BLaER1 treated with 17β-estradiol and CSF1 and Interleukin-3, amounts not matched to agents 10 nM and 100 nM (cell line): ENCODE data around the gene MC2R.

Experiments
- H3K27ac ChIP-seq, 11 experiments: shearing (Covaris generic); formaldehyde crosslinking; 2 replicates each; pipeline ENCODE4 v1.8.1; 2022
- H3K27me3 ChIP-seq, 11 experiments: shearing (Covaris generic); formaldehyde crosslinking; 2 replicates each; pipeline ENCODE4 v1.8.1; 2022
- H3K36me3 ChIP-seq, 11 experiments: shearing (Covaris generic); formaldehyde crosslinking; 2 replicates each; pipeline ENCODE4 v1.8.1; 2022
- H3K4me1 ChIP-seq, 10 experiments: shearing (Covaris generic); formaldehyde crosslinking; 2 replicates each; pipeline ENCODE4 v1.8.1; 2022
- H3K4me2 ChIP-seq, 11 experiments: shearing (Covaris generic); formaldehyde crosslinking; 2 replicates each; pipeline ENCODE4 v1.8.1; 2022
- H3K4me3 ChIP-seq, 10 experiments: shearing (Covaris generic); formaldehyde crosslinking; 2 replicates each; pipeline ENCODE4 v1.8.1; 2022
- H3K9ac ChIP-seq, 11 experiments: shearing (Covaris generic); formaldehyde crosslinking; 2 replicates each; pipeline ENCODE4 v1.8.1; 2022
- H3K9me3 ChIP-seq, 11 experiments: shearing (Covaris generic); formaldehyde crosslinking; replicated peaks in 1 of 11; 2 replicates each; pipeline ENCODE4 v1.8.1; 2022
- H4K20me1 ChIP-seq, 11 experiments: shearing (Covaris generic); formaldehyde crosslinking; 2 replicates each; pipeline ENCODE4 v1.8.1; 2022
- Cebpa-rat ChIP-seq, 11 experiments: shearing (Covaris generic); IDR thresholded peaks; 2 replicates each; pipeline ENCODE4 v1.8.1; 2022

MC2R gene

DNA sequence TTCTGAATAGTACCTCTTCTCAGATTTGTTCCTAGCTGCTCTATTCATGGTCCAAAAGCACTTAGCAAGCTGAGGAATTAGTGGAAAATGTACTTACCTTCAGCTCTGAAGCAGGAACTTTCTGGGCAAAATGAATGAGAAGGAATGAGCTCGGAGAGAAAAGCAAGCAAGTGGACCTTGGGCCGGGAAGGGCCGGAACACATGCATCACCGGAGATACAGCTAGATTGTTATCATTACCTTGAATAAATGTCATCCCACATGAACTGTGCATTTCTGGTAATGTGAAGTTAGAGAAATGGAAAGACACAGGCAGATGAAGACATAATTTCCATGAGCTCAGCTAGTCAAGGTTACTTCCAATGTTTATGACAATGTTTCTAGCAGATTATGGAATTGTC is at the start of gene MC2R:
Gene MC2R, minus strand, starts transcription at position 146 of the 400 bp plus-strand sequence. CDS start 30,018 bp downstream, outside the sequence.
- Histone ChIP-seq H3K4me2 (no peak within 1 kb of the TSS), H3K27ac (no peak within 1 kb of the TSS), H3K4me3 (no peak within 1 kb of the TSS), H4K20me1 (no peaks in the 10 kb centered on the region), H3K27me3 (no peaks in the 10 kb centered on the region), H3K9ac (no peak within 1 kb of the TSS), H3K36me3 (no peaks in the 10 kb centered on the region), H3K9me3 (no peaks in the 10 kb centered on the region), H3K4me1 (no peaks in the 10 kb centered on the region)
- TF ChIP-seq Cebpa-rat (IDR thresholded peaks at IDR 0.05): no peak

DNA sequence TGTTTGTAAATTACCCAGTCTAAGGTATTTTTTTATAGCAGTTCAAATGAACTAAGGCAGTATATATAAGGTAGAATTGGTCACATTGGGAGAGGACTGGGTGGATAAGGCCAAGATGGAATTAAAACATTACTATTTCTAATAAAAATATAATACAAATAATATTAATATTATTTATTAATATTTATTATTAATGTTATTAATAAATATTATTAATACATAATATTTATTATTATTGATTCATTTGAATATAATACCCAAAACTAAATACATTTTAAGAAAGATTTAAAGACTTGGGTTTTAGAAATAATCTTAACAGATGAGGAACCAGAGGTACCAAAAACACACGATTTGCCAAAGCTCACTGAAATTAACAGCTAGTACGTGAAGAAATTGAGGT is 30.5 kb upstream of the MC2R start:
- H3K27me3 ChIP-seq: no peaks in the 10 kb centered on the region
- TF ChIP-seq Cebpa-rat (IDR thresholded peaks at IDR 0.05): no peak
- no peaks in the 10 kb centered on the region for H3K36me3 ChIP-seq
- H3K9ac ChIP-seq: no peak overlapping the region
- H3K9me3 ChIP-seq: peaks cover 0 to 6% (median 0%) of the 10 kb centered on the region in 11 experiments; a peak in 1 of 22 replicates
- H4K20me1 ChIP-seq: no peaks in the 10 kb centered on the region
- H3K4me2 ChIP-seq: no peak overlapping the region
- no peaks in the 10 kb centered on the region for H3K4me1 ChIP-seq
- no peak overlapping the region for H3K4me3 ChIP-seq
- H3K27ac ChIP-seq: no peak overlapping the region

DNA sequence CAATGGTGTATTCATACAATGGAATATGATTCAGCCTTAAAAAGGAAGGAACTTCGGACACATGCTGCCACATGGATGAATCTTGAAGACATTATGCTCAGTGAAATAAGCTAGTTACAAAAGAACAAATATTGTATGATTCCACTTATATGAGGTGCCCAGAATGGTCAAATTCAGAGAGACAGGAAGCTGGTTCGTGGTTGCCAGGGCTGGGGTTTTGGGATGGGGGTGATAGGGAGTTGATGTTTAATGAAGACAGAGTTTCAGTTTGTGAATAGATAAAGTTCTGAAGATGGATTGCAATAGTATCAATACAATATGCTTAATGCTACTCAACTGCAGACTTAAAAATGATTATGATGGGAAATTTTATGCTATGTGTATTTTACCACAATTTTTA is 28.0 kb upstream of the MC2R start:
- Histone ChIP-seq H3K9ac (no peak overlapping the region), H3K27ac (no peak overlapping the region), H4K20me1 (no peaks in the 10 kb centered on the region), H3K4me3 (no peak overlapping the region), H3K27me3 (no peaks in the 10 kb centered on the region), H3K4me1 (peaks cover 4 to 7% (median 6%) of the 10 kb centered on the region in 10 experiments; a peak in 15 of 20 replicates), H3K4me2 (no peak overlapping the region), H3K9me3 (peaks cover 0 to 6% (median 0%) of the 10 kb centered on the region in 11 experiments; a peak in 1 of 22 replicates), H3K36me3 (no peaks in the 10 kb centered on the region)
- no peak for TF ChIP-seq Cebpa-rat (IDR thresholded peaks at IDR 0.05)

DNA sequence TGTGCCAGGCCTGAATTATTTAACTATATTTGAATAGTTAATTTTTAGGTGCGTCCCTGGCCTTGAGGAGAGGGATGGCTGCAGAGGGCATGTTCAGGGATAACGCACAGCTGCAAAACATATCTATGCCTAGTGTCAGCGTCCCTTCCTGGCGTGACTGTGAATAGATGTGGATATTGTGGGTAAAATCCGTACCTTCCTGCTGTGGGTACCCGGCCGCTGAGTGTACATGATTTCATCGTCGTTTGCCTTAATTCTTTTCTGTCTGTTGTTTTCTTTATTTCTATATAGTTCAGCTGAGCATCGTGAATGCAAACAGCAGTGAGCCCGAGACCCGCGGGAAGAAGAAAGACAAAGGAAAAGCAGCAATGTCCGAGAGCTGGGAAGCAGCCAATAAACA is 25.0 kb upstream of the MC2R start:
- no peak overlapping the region for H3K4me3 ChIP-seq
- peaks cover 4 to 12% (median 9%) of the 10 kb centered on the region in 10 experiments; a peak in 15 of 20 replicates for H3K4me1 ChIP-seq
- no peak overlapping the region for H3K4me2 ChIP-seq
- H3K9me3 ChIP-seq: no peaks in the 10 kb centered on the region; a peak in 1 of 22 replicates
- H4K20me1 ChIP-seq: no peaks in the 10 kb centered on the region
- H3K27me3 ChIP-seq: no peaks in the 10 kb centered on the region
- H3K27ac ChIP-seq: no peak overlapping the region
- H3K9ac ChIP-seq: no peak overlapping the region
- H3K36me3 ChIP-seq: no peaks in the 10 kb centered on the region
- no peak for TF ChIP-seq Cebpa-rat (IDR thresholded peaks at IDR 0.05)

DNA sequence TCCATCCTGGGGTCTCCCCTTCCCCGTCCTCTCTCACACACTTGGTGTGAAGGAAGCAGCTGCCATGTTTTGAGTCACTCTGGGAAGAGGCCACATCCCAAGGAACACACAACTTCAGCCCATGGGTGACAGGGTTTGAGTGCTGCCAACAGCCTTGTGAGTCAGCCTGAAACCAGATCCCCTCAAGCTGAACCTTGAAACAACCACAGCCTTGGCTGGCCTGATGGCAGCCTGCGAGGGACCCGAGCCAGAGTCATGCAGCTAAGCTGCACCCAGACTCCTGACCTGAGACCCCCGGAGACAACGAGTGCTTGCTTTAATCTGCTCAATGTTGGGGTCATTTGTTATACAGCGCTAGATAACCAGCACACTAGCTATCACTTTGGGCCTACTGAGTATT is 19.3 kb upstream of the MC2R start:
- Histone ChIP-seq H3K9ac (no peak overlapping the region), H3K9me3 (peaks cover 5 to 9% (median 5%) of the 10 kb centered on the region in 11 experiments; a peak in 21 of 22 replicates), H4K20me1 (no peaks in the 10 kb centered on the region), H3K4me2 (no peak overlapping the region), H3K27ac (no peak overlapping the region), H3K4me1 (peaks cover 4 to 12% (median 9%) of the 10 kb centered on the region in 10 experiments; a peak in 15 of 20 replicates), H3K4me3 (no peak overlapping the region), H3K36me3 (no peaks in the 10 kb centered on the region), H3K27me3 (no peaks in the 10 kb centered on the region)
- no peak for TF ChIP-seq Cebpa-rat (IDR thresholded peaks at IDR 0.05)

DNA sequence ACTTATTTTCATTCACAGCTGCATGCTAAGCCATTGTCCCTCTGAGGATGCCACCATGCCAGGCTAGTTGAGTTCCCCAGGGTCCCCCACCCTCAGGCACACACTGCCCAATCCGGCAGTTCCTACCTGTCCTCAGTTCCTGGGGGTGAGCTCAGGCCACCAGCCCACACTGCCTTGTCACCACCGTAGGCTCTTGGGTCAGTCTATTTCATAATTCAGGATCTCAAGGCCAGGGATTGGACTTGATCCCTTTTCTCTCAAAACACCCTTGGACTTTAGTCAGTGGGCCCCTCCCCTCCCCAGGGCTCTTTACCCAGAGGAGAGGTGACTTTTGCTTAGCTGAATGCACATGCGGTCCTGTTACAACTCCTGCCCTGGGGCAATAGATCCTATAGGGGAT is 18.7 kb upstream of the MC2R start:
- no peak overlapping the region for H3K9ac ChIP-seq
- no peaks in the 10 kb centered on the region for H3K36me3 ChIP-seq
- peaks cover 11 to 15% (median 12%) of the 10 kb centered on the region in 11 experiments for H3K9me3 ChIP-seq
- TF ChIP-seq Cebpa-rat (IDR thresholded peaks at IDR 0.05): no peak
- H3K4me1 ChIP-seq: peaks cover 4 to 12% (median 9%) of the 10 kb centered on the region in 10 experiments; a peak in 15 of 20 replicates
- no peak overlapping the region for H3K27ac ChIP-seq
- H3K4me3 ChIP-seq: no peak overlapping the region
- no peaks in the 10 kb centered on the region for H3K27me3 ChIP-seq
- no peak overlapping the region for H3K4me2 ChIP-seq
- no peaks in the 10 kb centered on the region for H4K20me1 ChIP-seq

DNA sequence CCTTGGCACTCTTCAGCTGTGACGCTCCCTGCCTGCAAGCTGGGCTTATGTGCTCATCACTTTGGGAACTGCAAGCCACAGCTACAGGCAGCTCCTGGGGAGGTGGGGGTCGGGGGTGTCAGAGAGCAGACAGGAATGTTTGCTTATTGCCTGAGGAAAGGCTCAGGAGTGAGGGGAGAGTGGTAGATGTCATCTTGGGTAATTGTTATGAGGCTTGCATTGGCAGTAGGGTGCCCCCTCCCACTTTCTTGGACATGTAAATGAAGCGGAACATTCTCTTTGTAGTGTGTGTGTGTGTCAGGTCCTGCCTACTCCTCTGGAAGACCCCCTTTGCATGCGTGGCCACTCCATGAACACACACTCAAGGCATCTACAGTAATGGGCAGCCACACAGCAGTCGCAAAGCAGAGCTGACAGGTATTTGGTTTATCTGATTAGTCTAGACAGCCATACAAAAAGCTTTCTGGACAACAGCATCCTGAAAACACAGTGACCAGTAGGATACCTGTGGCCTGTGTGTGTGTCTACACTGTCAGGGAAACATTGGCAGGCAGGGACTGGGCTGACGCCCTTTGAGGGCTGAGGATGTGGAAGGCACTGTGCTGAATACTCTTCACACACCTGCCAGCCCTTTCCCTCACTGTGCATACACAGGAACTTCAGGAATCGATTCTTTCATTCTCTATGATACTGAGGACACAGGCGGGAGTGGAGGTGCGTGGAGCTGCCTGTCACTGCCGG is 17.1 kb upstream of the MC2R start:
- no peak overlapping the region for H3K4me3 ChIP-seq
- H3K4me1 ChIP-seq: no peaks in the 10 kb centered on the region
- H3K4me2 ChIP-seq: no peak overlapping the region
- peaks cover 17 to 24% (median 20%) of the 10 kb centered on the region in 11 experiments for H3K9me3 ChIP-seq
- no peaks in the 10 kb centered on the region for H4K20me1 ChIP-seq
- no peak overlapping the region for H3K27ac ChIP-seq
- no peaks in the 10 kb centered on the region for H3K27me3 ChIP-seq
- H3K9ac ChIP-seq: no peak overlapping the region
- H3K36me3 ChIP-seq: no peaks in the 10 kb centered on the region
- TF ChIP-seq Cebpa-rat (IDR thresholded peaks at IDR 0.05): no peak

DNA sequence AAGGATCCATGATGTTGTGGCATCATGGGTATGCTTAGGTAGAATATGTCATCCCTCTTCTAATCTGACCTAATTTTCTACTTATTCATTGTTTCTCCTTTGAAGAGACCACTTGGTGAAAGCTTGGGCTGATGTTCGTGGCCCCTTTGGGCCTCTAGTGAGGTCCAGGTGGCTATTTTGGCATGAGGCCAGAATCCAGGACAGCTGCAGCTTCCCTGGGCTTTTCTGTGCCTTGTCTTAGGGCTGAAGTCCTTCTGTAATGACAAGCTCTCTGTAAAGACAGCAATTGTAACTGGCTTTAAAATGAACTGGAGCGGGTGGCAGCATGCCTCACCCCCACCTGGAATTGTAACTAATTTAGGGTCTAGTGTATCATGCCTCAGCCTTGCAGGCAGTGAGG is 15.6 kb upstream of the MC2R start:
- no peaks in the 10 kb centered on the region for H3K36me3 ChIP-seq
- no peaks in the 10 kb centered on the region for H3K27me3 ChIP-seq
- no peak overlapping the region for H3K4me2 ChIP-seq
- peaks cover 17 to 24% (median 20%) of the 10 kb centered on the region in 11 experiments for H3K9me3 ChIP-seq
- no peak overlapping the region for H3K4me3 ChIP-seq
- H3K4me1 ChIP-seq: no peaks in the 10 kb centered on the region
- H4K20me1 ChIP-seq: no peaks in the 10 kb centered on the region
- no peak for TF ChIP-seq Cebpa-rat (IDR thresholded peaks at IDR 0.05)
- no peak overlapping the region for H3K9ac ChIP-seq
- no peak overlapping the region for H3K27ac ChIP-seq

DNA sequence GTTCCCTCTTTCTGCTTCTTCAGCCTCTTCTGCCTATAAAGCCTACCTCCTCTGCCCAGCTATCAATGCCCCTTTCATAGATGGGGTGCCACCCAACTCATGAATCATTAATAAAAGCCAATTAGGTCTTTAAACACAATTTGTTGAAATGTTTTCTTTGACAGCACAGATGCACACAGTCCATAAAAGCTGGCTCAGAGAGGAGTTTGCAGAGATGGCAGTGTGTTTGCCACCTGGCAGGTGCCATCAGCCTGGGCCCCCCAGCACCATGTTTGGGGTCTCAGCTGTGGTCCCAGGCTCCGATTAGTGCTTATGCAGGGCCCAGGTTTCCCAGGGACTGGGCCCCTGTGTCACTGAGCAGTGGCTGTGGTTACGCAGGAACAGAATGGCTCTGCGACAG is 7.9 kb upstream of the MC2R start:
- no peaks in the 10 kb centered on the region; a peak in 1 of 22 replicates for H4K20me1 ChIP-seq
- H3K4me2 ChIP-seq: no peak overlapping the region
- H3K9me3 ChIP-seq: peaks cover 0 to 4% (median 0%) of the 10 kb centered on the region in 11 experiments; a peak in 6 of 22 replicates
- no peak for TF ChIP-seq Cebpa-rat (IDR thresholded peaks at IDR 0.05)
- H3K9ac ChIP-seq: no peak overlapping the region
- H3K27me3 ChIP-seq: no peaks in the 10 kb centered on the region
- no peak overlapping the region for H3K27ac ChIP-seq
- no peak overlapping the region for H3K4me3 ChIP-seq
- no peaks in the 10 kb centered on the region for H3K36me3 ChIP-seq
- H3K4me1 ChIP-seq: no peaks in the 10 kb centered on the region

DNA sequence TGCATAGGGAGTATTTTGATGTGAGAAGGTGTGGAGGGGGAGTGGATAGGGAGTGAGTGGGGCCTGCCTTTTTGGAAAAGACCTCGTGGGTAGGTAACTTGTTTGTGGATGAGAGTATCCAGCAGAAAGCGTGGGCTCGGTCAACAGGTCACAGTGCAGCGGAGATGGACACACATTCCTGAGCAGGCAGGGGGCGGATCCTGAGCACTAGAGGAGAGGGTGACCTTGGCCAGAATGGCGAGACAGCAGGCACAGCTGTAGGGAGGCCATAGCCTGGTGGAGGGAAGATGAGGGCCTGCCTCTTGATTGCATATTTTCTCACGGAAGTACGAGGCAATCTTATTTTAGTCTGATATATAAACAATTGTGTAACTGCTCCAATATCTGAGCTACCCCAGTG is 3.6 kb upstream of the MC2R start:
- no peaks in the 10 kb centered on the region; a peak in 1 of 22 replicates for H4K20me1 ChIP-seq
- H3K9ac ChIP-seq: no peak overlapping the region
- TF ChIP-seq Cebpa-rat (IDR thresholded peaks at IDR 0.05): no peak

More for the DNA sequence above, 3.6 kb upstream of the MC2R start:
- Histone ChIP-seq H3K36me3 (no peaks in the 10 kb centered on the region), H3K4me1 (no peaks in the 10 kb centered on the region), H3K4me3 (no peak overlapping the region), H3K4me2 (no peak overlapping the region), H3K9me3 (no peaks in the 10 kb centered on the region), H3K27me3 (no peaks in the 10 kb centered on the region), H3K27ac (no peak overlapping the region)
